ENCODE measurements around the gene STMN1.

STMN1 gene

GRCh38 chr1:25898223-25899015, 7.8 kb downstream of the STMN1 start:
- TF ChIP-seq CTCF (IDR thresholded peaks at IDR 0.05; ENCODE audit: low read depth, low read length, poor library complexity, severe bottlenecking): no peak
- no peak for TF ChIP-seq EZH2phosphoT487 (IDR thresholded peaks at IDR 0.05; ENCODE audit: borderline replicate concordance, low read length)
- peaks cover 36% of the 10 kb centered on the region for H3K79me2 ChIP-seq (ENCODE audit: control insufficient read depth, low read length)
- no peak overlapping the region for H3K4me3 ChIP-seq (ENCODE audit: low read length)
- H3K4me1 ChIP-seq (ENCODE audit: control insufficient read depth, low read length): peaks cover 13% of the 10 kb centered on the region
- H3K9me2 ChIP-seq (replicated peaks; ENCODE audit: control insufficient read depth, low read length): no peaks in the 10 kb centered on the region
- no peaks in the 10 kb centered on the region for H3K9me3 ChIP-seq (ENCODE audit: control insufficient read depth, insufficient read depth, low read length)
- no peak overlapping the region for H3K4me2 ChIP-seq (ENCODE audit: low read length)
- peaks cover 69% of the 10 kb centered on the region for H3F3A ChIP-seq (ENCODE audit: control insufficient read depth, insufficient read depth)
- no peak overlapping the region for H3K27ac ChIP-seq (ENCODE audit: low read depth, low read length)
- H4K20me1 ChIP-seq (ENCODE audit: control insufficient read depth, insufficient read depth, low read depth, low read length): peaks cover 20% of the 10 kb centered on the region
- H3K27me3 ChIP-seq (ENCODE audit: control insufficient read depth, low read length): no peaks in the 10 kb centered on the region
- H3K36me3 ChIP-seq (ENCODE audit: control insufficient read depth, low read length): peaks cover 83% of the 10 kb centered on the region

GRCh38 chr1:25897754-25898153, 8.5 kb downstream of the STMN1 start:
- no peak overlapping the region for H3K27ac ChIP-seq (ENCODE audit: low read depth, low read length)
- peaks cover 62% of the 10 kb centered on the region for H3F3A ChIP-seq (ENCODE audit: control insufficient read depth, insufficient read depth)
- no peak overlapping the region for H3K4me2 ChIP-seq (ENCODE audit: low read length)
- no peak for TF ChIP-seq EZH2phosphoT487 (IDR thresholded peaks at IDR 0.05; ENCODE audit: borderline replicate concordance, low read length)
- TF ChIP-seq CTCF (IDR thresholded peaks at IDR 0.05; ENCODE audit: low read depth, low read length, poor library complexity, severe bottlenecking): no peak
- peaks cover 76% of the 10 kb centered on the region for H3K36me3 ChIP-seq (ENCODE audit: control insufficient read depth, low read length)
- H3K4me1 ChIP-seq (ENCODE audit: control insufficient read depth, low read length): peaks cover 9% of the 10 kb centered on the region
- peaks cover 15% of the 10 kb centered on the region for H4K20me1 ChIP-seq (ENCODE audit: control insufficient read depth, insufficient read depth, low read depth, low read length)
- H3K9me3 ChIP-seq (ENCODE audit: control insufficient read depth, insufficient read depth, low read length): no peaks in the 10 kb centered on the region
- peaks cover 30% of the 10 kb centered on the region for H3K79me2 ChIP-seq (ENCODE audit: control insufficient read depth, low read length)
- H3K4me3 ChIP-seq (ENCODE audit: low read length): no peak overlapping the region
- H3K9me2 ChIP-seq (replicated peaks; ENCODE audit: control insufficient read depth, low read length): no peaks in the 10 kb centered on the region
- H3K27me3 ChIP-seq (ENCODE audit: control insufficient read depth, low read length): no peaks in the 10 kb centered on the region

GRCh38 chr1:25896266-25896665, 10.0 kb downstream of the STMN1 start:
- no peaks in the 10 kb centered on the region for H3K27me3 ChIP-seq (ENCODE audit: control insufficient read depth, low read length)
- H3K4me1 ChIP-seq (ENCODE audit: control insufficient read depth, low read length): peaks cover 9% of the 10 kb centered on the region
- no peaks in the 10 kb centered on the region for H3K9me2 ChIP-seq (replicated peaks; ENCODE audit: control insufficient read depth, low read length)
- peaks cover 61% of the 10 kb centered on the region for H3K36me3 ChIP-seq (ENCODE audit: control insufficient read depth, low read length)
- peaks cover 7% of the 10 kb centered on the region; the same call in 1 of the 2 replicates for H4K20me1 ChIP-seq (ENCODE audit: control insufficient read depth, insufficient read depth, low read depth, low read length)
- no peak overlapping the region for H3K4me2 ChIP-seq (ENCODE audit: low read length)
- H3K9me3 ChIP-seq (ENCODE audit: control insufficient read depth, insufficient read depth, low read length): no peaks in the 10 kb centered on the region
- H3K27ac ChIP-seq (ENCODE audit: low read depth, low read length): peak overlapping the region; percentile 8; the same call in 1 of the 2 replicates
- no peak for TF ChIP-seq EZH2phosphoT487 (IDR thresholded peaks at IDR 0.05; ENCODE audit: borderline replicate concordance, low read length)
- TF ChIP-seq CTCF (IDR thresholded peaks at IDR 0.05; ENCODE audit: low read depth, low read length, poor library complexity, severe bottlenecking): no peak
- peaks cover 18% of the 10 kb centered on the region for H3K79me2 ChIP-seq (ENCODE audit: control insufficient read depth, low read length)
- H3F3A ChIP-seq (ENCODE audit: control insufficient read depth, insufficient read depth): peaks cover 54% of the 10 kb centered on the region
- H3K4me3 ChIP-seq (ENCODE audit: low read length): no peak overlapping the region
